Astrocyte (in vitro differentiated cells and primary cell): ENCODE data around the gene CEP68.

ENCODE experiments used
- CTCF ChIP-seq: IDR thresholded peaks from 2 replicates; pipeline ENCODE4 v1.5.1; 2011; ENCODE audit warnings: low read depth, mild to moderate bottlenecking, inconsistent platforms, low read length, moderate library complexity; ENCODE audit not compliant: insufficient read depth
- EZH2 ChIP-seq: IDR thresholded peaks from 2 replicates; pipeline ENCODE4 v1.6.1; 2012; ENCODE audit warnings: mild to moderate bottlenecking, low read length, inconsistent platforms; ENCODE audit not compliant: insufficient read depth

GRCh38 chr2:65043001-65043400 lies 13.2 kb upstream of the CEP68 start:
- TF ChIP-seq CTCF (no peak), EZH2 (no peak)
